Measurements from ENCODE around the gene MARCO.
"Not testable (repeated sequence)": the region's sequence is repeated elsewhere in the genome, so short reads cannot be mapped to it uniquely, and the experiment has no call there.

MARCO gene

DNA sequence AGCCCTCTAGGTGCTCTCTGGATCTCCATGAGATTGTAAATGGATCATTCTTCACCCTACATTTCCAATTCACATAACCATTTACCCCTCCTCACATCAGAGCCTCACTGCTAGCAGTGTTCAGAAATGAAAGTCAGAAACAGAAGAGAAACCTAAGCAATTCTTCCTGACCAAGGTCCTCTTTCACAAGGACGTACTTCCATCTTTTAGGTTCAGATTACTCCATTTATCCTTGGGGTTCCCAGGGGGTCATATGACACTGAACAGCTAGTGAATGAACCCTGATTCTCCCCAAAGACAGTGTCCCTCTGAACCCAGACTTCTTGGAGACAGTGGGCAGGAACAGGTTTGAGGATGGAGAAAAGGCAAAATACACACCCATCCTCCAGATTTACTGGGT lies 12.9 kb upstream of the MARCO start:
- no peak for DNase-seq

DNA sequence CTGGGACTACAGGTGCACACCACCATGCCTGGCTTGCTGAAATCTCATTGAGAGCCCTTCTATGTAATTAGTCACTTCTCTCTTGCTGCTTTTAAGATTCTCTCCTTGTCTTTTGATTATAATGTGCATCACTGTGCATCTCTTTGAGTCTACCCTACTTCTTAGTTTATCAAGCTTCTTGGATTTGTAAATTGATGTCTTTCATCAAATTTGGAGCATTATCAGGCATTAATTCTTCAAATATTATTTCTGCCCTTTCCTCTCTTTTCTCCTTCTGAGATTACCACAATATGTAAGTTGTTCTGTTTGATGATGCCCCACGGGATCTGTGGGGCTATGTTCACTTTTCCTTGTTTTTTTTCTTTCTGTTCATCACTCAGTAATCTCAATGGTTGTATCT lies 9.0 kb upstream of the MARCO start:
- no peak for DNase-seq

DNA sequence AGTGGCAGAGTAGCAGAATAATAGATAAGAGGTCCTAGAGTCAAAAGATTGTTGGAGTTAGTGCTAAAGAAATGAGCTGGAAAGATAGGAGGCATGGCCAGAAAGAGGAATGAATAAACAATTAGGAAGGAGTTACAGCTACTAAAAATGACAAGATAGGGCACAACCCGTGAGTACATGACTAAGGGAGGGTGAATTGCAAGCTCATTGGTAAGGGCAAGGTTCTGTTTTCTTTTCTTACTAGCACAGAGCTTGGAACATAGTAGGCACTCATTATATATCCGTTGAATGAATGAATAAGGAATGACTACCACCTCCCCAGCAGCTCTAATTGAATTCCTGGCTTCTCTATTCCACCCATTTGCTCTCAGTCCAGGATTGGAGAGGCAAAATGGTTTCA lies 5.7 kb upstream of the MARCO start:
- DNase-seq = no peak

DNA sequence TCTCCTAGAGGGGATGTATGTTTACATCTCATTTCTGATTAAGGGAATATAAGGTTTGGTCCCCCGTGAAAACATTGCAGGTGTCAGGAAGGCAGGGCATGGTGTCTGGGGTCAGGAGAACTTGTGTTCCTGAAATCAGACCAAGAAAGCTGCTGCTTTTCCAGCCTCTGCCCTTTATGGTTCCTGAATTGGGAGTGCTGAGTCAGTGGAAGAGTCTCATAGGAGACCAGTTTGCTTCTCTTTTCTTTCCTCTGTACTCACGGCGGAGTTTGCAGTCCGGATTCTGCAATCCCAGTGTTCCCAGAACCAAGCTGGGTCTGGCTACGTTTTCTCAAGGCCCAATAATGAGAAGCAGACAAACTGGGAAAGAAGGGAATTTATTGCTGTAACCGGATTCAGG lies 5.1 kb upstream of the MARCO start:
- DNase-seq = no peak

DNA sequence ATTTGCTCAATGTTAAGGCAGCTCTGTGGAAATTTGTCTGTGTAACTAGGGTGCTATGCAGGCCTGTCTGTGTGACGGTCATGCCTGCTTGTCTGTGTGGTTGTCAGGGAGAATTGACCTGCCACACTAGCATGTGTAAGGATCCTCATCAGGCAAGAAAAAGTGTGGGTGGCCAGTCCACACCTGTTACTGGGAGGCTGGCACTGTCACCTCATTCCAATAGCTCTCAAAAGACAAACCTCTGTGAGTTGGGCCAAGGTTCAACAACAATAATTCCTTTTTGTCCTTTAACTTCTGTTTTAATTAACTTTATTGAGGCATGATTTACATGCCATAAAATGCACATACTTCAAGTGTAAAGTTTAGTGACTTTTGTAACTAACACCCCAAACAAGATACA lies 4.2 kb upstream of the MARCO start:
- DNase-seq = no peak

DNA sequence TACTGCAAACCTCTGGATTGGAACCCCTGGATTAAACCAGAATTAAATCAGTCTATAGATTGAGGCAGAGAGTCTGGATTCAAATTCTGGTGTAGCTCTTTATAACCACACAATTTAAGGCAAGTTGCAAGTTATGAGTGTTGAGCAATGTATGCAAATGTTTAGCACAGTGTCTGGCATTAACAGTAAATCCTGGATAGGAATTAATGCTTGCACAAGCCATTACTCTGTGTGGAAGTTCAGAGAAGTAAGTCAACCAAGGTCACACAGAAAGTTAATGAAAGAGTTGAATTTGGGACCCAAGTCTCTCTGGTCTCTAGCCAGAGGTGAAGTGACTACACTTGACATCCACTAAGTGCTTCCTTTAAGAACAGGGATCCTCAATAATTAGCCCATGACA lies 2.0 kb upstream of the MARCO start:
- no peak for DNase-seq

DNA sequence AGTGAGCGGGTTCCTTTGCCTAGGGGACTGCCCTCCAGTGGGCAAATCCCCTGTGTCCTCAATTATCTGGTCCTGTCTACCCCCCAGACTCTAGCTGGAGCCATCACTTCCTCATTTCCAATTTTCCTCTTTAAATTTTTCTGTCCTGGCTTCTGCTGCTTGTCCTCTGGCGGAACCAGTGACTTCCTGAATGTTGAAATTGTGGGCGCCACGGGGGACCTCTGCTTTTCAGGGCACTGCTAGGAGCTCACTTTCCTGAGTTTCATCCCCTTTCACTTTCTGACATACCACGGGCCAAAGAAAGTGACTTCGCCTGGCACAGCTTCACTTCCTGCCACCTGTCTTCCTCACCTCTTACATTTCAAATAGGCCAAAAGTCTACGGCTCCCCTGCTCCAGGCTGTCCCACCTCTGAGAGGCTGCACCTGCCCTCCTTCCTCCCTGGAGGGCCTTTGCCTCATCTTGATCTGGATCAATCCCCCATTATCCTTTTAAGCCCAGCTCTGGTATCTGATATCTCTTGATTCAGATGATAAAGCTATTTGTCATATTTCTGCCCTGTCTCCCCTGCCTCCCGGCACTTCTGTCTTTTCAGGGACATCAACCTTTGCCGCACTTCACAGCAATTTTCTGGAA lies 1.4 kb upstream of the MARCO start:
- no peak for DNase-seq

DNA sequence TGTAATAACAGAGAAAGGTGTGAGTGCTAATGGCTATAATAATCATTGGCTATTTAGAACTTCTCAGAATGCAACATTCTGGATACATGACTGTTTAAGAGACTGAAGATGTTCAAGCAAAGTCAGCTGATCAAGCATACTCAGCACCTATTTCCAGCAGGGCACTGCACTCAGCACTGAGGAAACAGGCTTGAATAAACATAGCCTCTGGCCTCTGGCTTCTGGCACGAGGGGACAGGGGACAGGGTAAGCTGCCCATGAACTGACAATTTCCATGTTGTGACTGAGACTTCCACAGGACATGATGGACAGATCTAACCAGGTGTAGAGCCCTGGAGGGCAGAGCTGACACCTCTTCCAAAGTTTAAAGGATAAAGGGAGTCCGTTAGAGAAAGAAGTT lies 1.3 kb downstream of the MARCO start:
- DNase-seq = no peak

DNA sequence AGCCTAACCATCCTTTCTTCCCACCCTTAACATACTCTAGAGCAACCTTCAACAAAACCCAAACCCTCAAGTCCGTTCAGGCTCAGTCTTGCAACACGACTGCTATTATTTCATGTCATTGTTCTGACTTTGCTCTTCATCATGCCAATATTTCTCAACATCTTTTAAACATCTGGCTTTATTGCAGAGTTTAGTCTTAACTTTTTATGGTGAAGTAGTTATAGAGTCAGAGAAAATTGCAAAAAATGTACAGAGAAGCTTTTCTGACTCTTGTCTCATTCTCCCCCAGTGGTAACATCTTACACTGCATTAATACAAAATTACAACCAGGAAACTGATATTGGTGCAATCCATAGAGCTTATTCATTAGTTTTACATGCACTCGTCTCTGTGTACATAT lies 3.9 kb downstream of the MARCO start:
- DNase-seq = no peak

DNA sequence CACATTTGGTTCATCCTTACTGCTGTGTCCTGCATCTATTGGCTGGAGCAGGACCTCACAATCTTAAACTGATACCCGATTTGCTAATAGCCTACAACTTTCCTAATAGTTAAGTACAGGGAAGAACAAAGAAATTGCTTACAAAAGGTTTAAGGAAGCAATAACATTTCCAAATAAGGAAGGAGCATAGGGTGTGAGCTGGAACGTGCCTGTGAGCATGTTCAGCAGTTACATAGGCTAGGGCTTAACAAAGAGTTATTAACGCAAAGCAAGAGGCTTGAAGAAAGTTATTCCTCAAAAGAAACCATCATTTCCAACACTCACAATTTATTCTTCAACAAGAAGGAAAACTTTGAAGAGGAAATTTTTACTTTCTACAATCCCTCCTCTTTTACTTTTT lies 6.3 kb downstream of the MARCO start:
- not testable (repeated sequence) for DNase-seq

DNA sequence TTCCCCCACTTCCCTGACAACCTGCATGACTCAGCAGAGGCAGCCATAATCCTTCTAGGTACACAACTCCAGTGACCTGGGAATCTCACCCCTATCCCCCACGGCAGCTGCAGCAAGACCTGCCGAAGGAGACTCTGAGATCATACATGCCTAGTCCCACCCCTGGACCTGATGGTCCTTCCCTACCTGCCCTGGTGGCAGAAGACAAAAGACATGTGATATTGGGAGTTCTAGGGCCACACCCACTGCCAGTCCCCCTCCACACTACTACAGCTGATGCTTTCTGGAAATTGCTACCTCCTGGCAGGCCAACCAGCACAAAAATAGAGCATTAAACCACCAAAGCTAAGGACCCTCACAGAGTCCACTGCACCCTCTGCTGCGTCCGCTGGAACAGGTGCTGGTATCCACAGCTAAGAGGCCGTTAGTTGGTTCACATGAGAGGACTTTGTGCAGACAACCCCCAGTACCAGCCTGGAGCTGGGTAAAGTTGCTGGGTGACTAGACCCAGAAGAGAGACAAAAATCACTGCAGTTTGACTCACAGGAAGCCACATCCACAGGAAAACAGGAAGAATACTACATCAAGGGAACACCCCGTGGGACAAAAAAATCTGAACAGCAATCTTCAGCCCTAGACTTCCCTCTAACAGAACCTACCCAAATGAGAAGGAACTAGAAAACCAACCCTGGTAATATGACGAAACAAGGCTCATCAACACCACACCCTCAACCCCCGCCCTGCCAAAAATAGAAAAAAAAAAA lies 12.5 kb downstream of the MARCO start:
- DNase-seq = no peak

DNA sequence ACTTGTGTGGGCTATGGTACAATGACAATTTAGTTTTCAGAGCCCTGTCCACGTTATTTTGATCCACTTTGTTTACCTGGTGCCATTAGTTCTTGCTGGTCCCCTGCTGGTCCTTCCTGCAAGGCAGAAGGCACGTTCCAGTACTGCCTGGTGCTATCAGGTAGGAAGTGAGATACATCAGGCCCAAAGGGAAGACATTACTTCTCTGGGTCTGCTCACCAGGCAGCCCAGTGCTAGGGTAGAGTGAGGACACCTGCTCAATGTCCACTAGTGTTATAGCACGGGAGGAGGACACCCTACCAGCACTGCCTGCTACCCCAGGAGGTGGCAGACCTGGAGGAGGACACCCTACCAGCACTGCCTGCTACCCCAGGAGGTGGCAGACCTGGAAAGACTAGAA lies 23.7 kb downstream of the MARCO start:
- no peak for DNase-seq

DNA sequence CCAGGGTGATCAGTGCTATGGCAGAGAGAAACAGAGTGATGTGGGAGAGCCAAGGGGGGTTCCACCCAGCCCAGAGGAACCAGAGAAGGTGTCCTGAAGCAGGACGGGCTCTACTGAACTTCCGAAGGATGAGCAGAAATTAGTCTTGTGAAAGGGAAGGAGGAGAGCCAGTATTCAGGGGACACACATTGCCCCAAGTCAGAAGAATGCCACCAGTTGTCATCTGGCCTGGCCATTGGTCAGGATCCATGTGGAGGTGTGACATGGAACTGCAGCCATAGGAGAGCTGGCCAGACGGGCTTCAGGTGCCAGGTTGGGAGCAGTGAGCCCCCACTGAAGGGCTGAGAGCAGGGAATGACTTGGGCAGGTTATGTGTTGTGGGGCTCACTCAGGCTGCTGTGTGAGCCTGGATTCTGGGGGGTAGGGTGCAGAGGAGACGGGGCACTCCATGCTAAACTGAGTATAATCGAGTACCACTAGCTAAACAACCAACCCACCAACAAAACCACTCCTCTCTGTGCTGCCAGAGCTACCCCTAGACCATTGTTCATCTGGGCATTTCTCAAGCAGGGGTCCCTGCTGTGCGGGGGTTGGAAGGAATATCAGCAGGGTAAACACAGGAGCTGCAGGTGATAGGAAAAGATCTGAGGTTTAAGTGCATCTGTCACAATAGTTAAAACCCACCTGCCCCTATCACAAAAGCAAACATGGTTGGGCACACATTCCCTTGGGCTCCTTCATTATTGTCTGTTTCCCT lies 25.3 kb downstream of the MARCO start:
- DNase-seq = no peak

DNA sequence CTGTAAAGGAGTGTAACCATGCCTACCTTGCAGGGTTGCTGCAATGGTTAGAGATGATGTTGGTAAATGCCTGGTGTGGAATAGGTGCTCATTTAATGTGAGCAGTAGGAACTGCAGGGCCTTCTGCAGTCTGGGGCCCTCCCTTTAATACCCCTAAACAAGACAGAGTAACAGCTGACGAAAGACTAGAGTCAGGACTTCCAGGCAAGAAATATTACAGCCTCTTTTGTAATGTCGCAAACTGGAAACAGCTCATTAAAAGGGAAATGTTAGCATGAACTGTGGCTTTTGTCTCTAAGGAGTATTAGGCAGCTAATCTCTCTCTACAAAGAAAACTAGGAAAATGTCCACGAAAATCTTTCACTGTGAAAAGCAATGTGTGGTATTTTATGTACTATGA lies 26.0 kb downstream of the MARCO start:
- no peak for DNase-seq

DNA sequence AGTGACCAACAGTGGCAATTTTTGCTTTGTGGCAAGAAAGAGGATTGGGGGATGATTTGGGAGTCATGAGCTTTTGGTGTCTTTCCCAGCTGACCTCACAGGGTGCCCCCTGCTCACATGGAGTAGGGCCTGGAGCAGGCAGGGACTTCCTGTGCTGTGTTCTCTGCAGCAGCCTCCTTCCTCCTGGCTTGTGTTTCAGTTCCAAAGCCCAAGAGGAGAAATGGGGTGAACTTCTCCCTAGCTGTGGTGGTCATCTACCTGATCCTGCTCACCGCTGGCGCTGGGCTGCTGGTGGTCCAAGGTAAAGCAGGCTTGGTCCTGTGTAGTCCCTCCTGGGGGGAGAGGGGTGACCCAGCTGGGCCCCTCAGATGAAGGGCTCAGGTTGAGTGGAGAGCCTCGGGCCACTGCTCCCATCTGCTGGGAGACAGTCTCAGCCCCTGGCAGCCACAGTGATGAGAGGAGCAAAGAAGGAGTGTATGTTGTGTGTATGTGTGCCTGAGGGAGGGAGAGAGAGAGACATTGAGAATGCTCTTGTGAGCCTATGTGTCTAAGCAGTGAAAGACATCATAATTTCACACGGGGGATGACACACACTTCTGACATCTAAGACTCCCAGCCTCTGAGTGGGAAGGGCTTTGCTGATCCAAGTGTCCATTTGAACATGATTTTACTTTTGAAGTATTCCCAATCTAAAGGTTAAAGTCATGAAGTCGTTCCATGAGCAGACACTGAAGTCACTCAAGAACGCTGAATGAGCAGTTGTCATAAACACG lies 27.2 kb downstream of the MARCO start:
- no peak for DNase-seq

DNA sequence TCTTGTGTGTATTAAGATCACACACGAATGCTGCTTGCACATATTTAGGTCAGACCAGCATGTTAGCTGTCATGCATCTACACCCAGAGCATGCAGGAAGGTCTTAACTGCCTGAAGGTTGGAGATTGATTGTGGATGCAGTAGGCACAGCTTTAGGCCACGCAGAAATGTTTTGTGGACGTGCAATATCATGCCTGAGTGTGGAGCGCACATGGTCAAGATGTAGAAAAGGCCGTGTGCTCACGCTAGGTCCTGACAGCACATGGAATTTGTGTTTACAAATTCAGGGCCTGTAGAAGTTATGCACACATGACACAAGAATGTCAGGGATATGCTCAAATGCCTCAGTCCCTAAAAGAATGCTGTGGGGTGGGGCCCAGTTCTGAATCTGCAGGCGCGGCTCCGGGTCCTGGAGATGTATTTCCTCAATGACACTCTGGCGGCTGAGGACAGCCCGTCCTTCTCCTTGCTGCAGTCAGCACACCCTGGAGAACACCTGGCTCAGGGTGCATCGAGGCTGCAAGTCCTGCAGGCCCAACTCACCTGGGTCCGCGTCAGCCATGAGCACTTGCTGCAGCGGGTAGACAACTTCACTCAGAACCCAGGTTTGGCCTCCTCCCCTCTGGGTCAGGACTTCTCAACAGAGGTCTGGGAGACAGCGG lies 27.9 kb downstream of the MARCO start:
- no peak for DNase-seq

DNA sequence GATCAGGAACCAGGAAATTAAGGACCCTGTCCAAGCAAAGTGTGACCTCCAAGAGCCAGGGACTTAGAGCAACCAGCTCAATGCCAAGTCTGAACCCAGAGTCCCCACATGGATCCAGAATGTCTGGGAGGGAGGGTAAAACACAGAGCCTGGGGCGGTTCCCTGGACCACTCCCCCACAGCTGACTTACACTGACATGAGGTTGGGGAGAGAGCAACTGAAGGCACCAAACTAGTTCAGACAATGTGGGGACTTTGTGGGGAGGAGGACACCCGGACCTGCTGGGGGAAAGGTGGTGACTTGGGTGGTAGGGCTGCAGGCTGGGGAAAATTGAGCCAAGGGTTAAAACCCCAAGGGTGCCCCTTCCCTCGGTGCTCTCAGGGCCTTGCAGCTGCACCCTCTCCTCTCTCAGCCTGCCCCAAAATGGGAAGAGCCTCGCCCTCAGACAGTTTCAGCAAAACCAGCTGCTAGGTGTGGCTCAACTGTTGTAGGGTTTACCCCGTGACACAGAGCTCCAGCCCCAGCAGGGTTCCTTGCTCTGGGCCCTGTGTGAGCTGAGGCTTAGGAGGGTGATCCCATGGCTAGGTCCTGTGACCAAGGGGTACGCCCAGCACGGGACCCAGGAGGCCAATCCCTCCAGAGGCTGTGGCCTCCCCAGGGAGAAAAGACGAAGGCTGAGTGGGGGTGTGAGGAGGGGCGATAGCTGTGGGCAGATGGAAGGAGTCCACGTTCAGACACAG lies 28.6 kb downstream of the MARCO start:
- no peak for DNase-seq

DNA sequence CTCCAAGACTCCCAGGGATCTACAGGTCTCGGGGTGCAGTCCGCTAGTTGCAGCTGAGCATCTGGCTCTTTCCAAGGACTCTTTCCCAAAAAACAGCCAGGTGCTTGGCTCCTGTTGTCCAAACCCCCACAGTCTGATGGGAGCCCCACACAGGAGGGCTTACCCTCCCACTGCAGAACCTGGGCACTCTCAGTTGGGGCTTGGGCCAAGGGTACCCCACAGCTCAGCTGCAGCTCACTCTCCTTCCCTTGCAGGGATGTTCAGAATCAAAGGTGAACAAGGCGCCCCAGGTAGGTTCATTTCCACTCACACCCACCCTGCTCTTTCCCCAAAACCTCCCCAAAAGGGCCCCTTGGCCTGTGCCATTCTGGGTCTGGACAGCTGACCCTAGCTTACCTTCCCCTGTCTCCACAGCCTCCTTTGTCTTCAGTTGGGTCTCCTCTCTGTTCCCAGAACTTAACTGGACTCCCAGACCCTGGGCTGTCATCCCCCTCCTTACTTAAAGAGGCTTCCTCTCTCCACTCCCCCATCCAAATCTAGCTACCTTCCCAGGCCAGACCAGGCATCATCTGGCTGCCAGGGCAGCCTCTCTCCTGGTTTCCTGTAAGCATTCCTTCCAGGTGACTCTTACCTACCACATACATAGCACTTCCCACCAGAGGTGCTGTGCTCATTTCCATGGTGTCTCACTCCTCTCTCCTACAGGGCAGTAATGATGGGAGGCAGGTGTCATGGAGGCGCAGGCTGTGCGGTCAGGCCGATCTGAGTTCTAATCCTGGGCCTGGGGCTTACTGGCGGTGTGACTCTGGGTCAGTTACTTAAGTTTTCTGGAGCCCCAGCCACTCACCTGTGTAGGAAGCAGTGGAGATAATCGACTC lies 29.5 kb downstream of the MARCO start:
- no peak for DNase-seq

DNA sequence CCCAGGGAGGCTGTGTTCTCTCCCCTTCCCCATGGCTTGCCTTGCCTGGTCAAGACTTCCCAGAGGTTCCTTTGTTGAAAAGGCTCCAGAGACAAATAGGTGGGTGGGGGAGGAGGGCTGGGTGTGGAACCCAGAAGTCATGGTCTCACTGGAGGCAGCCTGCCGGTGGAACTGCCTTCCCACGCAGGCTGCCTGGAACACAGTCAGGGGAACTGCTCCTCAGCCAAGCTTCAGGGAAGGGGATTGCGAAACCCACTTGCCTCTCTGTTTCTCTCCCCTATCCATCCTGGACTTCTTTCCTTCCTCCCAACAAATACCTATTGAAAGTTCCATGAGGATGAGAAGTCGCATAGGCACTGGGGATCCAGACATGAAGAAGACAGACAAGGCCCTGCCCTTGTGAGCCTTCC lies 31.6 kb downstream of the MARCO start:
- no peak for DNase-seq

DNA sequence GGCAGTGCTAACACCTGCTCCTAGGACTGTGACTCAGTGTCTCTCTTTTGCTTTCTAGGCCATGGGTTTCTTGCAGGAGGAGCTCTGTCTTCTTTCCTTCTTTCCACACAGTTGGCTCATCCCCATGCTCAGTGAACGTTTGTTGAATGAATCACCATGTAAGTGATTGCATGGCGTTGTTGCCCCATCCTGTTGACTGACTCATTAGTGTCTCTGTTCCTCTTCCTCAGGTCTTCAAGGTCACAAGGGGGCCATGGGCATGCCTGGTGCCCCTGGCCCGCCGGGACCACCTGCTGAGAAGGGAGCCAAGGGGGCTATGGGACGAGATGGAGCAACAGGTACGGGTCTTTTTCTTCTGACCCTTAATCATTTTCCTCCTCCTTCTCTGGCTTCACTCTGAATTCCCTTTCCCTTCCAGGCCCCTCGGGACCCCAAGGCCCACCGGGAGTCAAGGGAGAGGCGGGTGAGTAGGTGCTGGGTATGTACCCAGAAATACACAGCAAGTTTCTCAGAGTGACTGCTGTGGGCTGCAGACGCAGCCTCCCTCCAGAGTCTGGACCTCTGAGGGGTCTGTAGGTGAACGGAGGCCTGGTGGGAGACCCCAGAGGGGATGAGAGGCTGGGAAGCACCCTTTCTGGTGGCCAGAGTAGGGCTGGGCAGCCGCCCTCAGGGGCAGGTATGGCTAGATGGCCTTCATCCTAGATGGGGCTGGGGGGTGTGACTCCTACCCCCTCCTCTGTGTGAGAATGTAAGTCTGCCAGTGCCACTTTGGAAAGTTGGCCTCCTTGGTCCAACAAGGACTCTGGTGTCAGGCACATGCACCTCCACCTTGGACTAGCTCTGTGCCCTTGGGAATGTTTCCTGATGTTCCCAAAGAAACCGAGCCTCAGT lies 32.4 kb downstream of the MARCO start:
- no peak for DNase-seq
